Stromal cell of bone marrow (primary cell): ENCODE data around the gene B4GALNT3.

ENCODE experiments used
- DNase-seq: peaks from one replicate; pipeline ENCODE4 v3.0.0-alpha.2; 2012; ENCODE audit warnings: low read depth

The B4GALNT3 gene

DNA sequence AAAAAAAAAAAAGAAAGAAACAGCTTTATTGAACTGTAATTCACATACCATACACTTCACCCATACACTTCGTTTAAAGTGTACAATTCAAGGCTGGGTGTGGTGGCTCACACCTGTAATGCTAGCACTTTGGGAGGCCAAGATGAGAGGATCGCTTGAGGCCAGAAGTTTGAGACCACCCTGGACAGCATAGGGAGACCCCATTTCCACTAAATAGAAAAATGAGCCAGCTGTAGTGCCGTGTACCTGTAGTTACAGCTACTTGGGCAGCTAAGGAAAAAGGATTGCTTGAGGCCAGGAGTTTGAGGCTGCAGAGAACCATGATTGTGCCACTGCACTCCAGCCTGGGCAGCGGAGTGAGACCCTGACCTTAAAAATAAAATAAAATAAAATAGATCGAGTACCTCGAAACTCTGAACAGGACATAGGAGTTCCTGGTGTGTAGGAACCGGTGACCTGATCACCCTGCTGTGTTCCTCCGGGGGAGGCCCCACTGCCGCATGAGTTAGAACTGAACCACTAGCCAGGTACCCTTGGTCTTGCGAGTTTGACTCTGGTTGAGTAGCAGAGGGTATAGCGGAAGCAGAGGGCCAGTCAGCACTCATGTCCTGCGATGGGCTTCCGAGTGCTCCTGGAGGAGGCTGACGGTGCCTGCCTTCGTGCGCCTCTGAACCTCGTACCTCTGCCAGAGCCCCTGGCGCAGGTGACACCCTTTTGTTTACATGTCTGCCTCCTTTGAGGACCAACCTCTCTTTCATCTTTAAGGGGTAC, 80.0 kb downstream of the B4GALNT3 start:
- no peak for DNase-seq

DNA sequence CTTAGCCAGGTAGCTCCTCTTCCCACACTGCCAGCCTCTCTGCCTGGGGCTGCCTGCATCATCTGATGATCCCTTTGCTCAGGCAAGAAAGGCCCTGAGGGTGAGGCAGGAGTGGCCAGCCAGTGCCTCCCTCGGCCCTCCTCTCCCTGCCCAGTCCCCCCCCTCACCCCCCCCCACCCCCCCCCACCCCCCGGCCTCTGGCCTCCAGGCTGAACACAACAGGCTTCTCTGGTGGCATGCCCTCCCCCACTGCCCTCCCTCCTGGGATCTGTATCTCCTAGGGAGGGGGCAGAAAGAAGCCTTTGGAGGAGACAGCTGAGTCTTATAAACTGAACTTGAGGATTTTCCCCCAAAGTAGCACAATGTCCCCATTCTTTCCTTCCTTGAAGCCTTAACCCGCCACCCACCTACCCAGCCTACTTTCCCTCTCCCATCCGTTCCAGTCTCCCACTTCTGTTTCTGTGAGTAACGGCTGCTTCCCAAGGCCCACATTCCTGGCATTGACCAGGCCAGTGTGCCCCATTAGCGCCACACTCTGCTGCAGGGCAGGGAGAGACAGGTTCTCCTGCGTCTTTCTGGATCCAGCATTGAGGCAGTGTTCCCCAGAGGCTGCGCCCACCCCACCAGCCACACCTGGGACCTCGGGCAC, 82.1 kb downstream of the B4GALNT3 start:
- DNase-seq = no peak

GRCh38 chr12:542395-543113, 82.8 kb downstream of the B4GALNT3 start:
- no peak for DNase-seq

- no peak for DNase-seq
These were observed 83.3 kb downstream of the B4GALNT3 start for GRCh38 chr12:543114-543451.

DNA sequence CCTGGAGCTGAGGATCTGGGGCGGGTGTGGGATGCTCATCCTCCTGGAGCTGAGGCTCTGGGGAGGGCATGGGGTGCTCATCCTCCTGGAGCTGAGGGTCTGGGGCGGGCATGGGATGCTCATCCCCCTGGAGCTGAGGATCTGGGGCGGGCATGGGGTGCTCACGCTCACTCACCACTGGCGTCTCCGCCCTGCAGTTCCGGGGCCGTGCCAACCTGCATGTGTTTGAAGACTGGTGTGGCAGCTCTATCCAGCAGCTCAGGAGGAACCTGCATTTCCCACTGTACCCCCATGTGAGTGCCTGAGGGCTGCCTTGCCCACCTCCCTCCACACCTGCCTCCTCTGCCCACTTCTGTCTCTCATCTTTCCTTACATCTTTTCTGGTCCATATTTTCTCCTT, 84.4 kb downstream of the B4GALNT3 start:
- no peak for DNase-seq

DNA sequence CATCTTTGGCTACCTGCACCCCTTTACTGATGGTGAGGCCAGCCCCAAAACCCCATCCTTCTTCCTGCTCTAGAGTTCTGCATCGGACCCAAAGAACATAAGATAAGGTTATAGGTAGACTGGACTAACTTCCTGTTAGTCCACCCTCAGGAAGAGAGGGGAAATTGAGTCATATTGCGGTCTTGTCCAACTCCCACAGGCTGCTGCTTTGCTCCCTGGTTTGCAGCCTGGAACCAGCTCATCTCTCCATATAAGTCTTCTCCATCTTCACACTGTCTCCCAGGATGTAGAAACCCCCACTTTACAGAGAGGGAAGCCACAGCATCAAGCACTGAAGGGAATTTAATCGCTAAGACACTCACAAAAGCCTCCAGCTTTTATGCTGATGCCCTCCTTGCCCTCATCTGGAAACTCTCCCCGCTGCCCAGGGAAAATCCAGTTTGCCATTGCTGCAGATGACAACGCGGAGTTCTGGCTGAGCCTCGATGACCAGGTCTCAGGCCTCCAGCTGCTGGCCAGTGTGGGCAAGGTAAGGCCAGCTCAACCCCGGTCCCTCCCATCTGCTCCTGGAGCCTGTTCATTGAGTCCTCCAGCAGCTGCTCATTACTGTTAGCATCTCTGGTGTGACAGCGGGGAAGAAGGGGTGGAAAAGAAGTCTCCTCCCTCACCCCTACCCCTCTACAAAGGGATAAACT, 85.3 kb downstream of the B4GALNT3 start:
- no peak for DNase-seq

GRCh38 chr12:545835-546234, 86.1 kb downstream of the B4GALNT3 start:
- DNase-seq = no peak

DNA sequence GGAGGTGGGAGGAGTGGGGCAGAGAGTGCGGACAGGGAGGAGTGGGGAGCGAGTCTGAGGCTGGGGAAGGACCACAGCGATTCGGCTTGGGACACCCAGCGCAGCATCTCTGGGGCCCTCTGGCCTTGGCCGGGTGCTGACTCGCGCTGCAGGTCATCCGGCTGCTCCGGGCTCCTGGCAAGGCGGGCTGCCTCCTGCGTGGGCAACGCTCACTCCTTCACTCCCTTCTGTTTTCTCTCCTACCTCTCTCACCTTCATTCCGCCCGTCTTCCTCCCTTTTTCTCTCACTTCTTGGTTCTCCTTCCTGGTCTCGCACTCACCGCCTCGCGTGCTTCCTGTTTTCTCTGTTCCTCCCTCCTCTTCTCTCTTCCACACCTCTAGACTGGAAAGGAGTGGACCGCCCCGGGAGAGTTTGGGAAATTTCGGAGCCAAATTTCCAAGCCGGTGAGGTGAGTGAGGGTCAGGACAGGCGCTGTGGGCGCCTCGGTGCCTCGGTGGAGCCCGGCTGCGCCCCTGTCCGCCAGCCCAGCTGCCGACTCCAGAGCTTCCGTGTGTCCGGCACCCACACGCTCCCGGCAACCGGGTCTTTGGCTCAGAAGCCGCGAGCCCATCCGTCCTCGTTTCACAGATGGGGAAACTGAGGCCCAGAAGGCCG, 86.7 kb downstream of the B4GALNT3 start:
- no peak for DNase-seq

DNA sequence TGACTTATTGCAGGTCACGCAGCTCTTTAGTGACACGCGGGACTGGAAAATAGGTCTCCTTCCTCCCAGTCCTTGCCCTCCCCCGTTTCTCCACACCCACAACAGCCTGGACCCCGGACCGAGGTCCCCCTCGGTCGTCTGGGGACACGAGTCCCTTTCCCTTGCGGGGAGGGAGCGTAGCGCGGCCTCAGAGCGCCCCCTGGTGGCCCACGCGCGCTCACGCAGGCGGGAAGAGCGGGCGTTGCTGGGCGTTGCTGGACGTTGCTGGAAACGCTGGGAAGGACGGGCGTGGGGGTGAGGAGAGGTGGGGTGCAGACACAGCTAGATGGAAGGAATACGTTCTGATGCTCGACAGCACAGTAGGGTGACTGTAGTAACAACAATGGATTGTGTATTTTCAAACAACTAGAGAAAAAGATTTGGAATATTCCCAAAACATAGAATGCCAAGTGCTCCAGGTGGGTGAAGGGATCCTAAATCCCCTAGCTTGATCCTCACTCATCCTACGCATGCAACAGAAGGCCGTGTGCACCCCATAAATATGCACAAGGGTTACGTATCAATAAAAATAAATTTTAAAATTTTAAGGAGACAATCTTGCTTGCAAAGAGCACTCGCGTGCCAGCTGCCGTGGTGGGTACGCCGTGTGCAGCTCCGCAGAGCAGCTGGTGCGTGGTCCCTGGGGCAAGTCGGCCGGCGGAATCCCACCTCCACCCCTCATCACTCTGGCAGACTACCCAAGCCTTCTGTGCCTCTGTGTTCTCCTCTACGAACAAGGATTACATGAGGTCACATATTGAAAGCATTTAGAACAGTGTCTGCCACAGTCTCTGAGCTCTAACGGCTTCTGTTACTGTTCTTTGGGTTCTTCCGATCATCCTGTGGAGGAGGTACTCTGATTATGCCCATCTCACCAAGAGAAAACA, 87.4 kb downstream of the B4GALNT3 start:
- no peak for DNase-seq

GRCh38 chr12:547883-548470, 88.2 kb downstream of the B4GALNT3 start:
- no peak for DNase-seq

DNA sequence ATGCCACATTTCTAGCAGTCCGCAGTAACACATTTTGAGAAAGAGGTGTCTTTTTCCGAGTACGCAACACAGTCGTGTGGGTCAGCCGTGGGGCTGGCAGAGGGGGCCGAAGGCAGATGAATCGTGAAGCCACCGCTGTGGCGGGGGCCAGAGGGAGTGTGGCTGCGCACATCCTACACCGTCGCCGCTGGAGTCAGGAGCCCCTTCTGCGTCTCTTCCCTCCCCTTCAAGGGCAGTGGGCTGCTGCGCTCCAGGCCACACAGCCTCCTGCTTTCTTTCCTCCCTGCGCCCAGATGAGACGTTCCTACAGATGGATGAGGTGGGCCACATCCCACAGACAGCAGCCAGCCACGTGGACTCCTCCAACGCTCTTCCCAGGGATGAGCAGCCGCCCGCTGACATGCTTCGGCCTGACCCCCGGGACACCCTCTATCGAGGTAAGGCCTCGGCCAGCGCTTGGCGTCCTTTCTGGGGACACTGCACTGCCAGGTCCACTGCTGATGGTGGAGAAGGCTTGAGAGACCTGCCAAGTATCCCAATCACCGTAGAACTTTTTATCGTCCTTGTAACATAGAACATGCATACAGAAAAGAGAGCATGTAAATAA, 89.8 kb downstream of the B4GALNT3 start:
- DNase-seq = no peak

- no peak for DNase-seq
These were observed 90.9 kb downstream of the B4GALNT3 start for GRCh38 chr12:550473-551260.

- DNase-seq = no peak
These were observed 92.7 kb downstream of the B4GALNT3 start for GRCh38 chr12:552466-552865.

- no peak for DNase-seq
These were observed 93.7 kb downstream of the B4GALNT3 start for GRCh38 chr12:553216-554000.

DNA sequence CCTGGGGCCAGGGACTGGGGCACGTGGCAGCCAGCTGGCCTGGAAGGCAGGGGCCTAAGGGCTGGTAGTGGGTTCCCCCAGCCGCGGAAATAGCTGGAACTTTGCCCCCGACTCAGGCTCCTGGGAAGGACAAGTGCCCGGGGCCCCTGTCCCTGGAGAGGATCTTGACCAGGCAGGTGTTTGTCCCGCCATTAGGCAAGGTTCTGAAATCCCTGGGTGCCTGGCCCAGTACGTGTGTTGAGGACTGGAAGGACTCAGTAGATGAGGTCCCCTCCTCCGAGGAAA, 94.2 kb downstream of the B4GALNT3 start:
- DNase-seq = no peak

DNA sequence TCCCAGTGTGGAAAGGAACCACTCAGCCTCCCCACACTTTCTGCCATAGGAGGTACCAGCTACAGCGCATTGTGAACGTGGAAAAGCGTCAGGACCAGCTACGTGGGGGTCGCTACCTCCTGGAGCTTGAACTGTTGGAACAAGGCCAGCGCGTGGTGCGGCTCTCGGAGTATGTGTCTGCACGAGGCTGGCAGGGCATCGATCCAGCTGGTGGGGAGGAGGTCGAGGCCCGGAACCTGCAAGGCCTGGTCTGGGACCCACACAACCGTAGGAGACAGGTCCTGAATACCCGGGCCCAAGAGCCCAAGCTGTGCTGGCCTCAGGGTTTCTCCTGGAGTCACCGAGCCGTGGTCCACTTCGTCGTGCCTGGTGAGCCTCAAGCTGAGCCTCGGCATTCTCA, 96.8 kb downstream of the B4GALNT3 start:
- DNase-seq = no peak

- no peak for DNase-seq
These were observed 98.8 kb downstream of the B4GALNT3 start for GRCh38 chr12:558580-558979.

GRCh38 chr12:559208-559905, 99.6 kb downstream of the B4GALNT3 start:
- no peak for DNase-seq
